GM19099 (cell line): ENCODE data around the gene ITPR2.
A peak's percentile ranks its signal among the peaks of the same experiment; 100 is the strongest.

ENCODE experiments used
- POLR2A ChIP-seq: IDR thresholded peaks from 3 replicates; pipeline ENCODE4 v1.6.1; 2011; ENCODE audit warnings: low read depth; ENCODE audit not compliant: insufficient read length; ENCODE audit errors: extremely low read depth

The ITPR2 gene

DNA sequence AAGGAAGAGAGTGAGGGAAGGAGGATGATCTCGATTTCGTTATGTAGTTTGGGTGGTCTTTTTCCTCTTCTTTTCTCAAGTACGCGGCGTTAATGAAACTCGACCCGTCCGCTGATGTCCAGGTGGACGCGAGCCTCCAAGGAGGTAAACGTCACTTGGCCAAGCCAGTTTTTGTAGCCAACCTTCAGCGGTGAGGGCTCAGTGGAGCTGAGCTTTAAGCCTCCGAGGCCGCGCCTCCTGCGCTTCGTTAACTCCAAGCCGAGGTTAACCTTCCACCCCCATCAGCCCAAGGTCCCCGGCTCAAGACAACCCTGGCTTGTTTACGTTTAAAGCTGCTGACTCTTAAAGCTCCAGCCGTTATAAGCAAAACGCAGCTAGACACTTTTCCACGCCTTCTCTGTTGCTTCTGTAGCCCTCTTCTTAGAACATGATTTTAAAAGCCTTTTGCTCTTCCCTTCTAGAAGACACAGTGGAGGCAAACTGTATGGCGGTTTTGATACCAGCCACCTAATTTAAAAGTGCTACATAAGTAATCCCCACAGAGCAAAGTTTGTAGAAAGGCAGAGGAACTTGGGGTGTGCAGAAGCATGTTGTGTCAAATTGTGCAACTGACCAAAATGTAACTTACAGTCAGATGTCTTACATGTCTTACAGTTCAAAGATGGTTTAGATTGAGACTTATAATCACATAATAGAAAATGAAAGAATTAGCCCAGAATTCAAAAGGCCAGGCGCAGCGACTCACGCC lies 923 bp upstream of the ITPR2 start:
- no peak for TF ChIP-seq POLR2A

DNA sequence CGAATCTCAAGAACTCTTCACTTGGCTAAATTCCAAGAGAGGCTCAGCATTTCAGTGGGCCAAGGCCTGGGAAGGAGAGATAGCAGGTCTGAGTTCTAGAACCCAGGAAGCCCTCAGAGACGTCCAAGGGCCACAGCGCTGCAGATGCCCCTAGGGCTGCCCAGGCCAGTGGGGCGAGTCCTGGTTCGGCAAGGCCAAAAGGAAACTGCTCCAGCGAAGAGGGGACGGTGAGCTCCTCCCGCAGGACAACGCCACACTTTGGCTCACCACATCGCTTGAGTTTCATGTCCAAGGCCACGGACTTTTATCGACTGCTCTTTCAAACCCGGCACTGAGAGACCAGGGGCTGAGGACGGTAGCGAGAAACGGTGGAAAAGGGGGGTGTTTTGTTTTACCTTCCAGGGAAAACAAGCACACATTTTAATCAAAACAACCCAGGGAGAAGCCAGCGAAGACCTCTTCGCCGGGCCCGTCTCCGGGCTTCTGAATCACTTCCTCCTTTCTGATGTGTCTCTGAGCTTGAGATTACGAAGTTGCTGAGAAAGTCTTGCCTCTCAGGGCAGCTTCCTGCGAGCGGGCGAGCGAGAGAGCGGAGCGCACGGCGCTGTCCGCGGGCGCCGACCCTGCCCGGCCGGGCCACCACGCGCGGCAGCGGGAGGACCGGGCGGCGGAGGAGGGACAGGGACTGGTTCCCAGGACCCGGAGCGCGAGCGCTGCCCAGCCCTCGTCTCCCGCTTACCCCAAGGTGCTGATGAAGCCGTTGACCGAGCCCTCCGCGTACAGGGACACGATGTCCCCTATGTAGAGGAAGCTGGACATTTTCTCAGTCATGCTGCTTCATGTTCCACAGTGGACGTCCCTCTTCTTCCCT lies 808 bp downstream of the ITPR2 start:
- TF ChIP-seq POLR2A = peak; percentile 83

DNA sequence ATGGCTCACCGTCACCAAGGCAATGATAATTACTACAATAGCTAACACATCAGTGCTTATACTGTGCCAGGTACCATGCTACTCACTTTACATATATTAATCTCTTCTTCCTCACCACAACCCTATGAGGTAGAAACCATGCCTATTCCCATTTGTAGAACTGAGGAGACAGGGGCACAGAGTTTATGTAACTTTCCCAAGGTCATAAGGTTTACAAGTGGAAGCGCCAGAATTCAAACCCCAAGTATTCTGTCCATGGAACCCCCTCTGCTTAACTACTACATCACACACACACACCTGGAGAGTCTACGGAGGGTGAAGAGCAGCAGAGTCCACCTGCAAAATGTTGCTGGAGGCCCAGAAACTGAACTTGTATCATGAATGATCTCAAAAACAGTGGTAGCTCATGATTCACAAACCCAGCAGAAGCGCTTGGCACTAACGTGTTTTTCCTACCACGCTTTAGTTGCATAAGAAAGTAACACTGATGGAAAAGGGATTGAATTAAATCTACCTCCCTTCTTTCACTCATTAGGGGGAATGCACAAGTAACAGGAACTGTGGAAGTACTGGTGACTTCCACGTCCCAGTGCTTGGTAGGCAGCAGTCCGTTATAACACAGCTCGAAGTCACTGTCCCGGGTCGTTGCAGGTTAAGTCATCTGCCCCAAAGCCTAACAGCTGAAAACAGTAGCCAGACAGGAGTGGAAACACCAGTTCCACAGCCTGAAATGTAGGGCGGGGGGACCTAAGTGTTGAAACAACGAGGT lies 2.0 kb downstream of the ITPR2 start:
- TF ChIP-seq POLR2A = no peak

DNA sequence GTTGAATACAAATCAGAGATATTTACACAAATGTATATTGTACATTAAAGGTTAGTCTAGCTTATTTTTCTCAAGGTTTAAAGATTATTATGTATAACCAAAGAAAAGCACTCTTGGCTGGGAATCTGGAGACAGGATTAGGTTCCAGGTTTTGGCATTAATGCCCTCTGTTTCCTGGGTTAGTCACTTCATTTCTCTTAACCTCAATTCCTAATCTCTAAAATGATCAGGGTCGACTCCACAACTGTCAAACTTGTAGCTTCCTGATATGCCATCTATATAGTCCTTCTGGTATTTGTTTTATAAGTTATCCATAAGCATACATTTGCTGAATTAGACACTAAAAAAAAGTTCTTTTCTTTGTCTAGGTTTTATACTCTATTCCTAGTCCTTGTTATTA lies 2.6 kb downstream of the ITPR2 start:
- TF ChIP-seq POLR2A = no peak

DNA sequence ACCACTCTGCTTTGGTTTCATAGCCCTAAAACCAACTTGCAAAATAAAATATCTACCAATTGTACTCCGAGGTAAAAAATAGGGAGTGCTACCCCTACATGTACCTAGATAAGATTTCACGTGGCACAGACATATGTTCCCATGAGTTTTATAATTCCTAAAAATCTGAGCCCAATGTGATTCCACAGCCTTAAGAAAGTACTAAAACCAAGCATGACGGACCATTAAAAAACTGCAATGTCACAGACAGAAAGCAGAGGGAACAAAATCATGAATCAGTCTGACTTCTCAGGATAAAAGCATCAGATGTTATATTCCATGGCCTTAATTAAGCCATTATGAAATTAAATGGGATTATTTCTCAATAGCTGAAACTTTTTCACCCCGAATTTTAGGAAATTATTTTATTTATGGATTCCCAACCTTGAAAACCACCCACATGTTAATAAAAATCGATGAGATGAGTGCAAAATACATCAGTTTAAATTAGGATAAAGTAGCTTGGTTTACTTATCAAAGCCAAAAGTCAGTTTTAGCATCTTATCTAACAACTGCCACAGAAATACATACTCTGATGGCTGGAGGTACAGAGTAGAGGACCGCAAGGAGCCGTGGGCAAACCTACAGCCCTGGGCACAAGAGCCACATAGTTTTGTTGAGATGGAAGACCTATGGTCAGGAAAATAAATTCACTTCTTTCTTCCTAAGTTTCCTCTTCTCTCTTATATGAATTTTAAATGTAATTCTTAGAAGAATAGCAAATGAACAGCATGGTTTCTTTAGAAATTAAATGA lies 4.5 kb downstream of the ITPR2 start:
- no peak for TF ChIP-seq POLR2A

DNA sequence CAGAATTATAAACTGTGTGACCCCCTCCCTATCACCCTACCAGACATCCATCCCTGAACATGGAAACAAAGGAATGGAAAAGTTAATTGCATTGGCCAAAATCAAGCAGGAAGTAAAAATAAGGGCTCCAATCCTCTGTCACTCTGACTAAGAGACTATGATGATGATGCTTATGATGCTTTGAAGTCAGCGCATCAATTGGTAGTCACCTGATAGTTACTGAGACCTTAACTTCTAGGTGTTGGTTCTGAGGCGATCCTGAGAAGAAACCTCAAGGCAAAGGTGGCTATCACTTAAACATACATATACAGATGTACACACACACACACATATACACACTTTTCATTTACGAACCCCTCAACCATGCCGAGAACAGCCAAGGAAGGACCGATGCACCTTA lies 6.6 kb downstream of the ITPR2 start:
- no peak for TF ChIP-seq POLR2A

DNA sequence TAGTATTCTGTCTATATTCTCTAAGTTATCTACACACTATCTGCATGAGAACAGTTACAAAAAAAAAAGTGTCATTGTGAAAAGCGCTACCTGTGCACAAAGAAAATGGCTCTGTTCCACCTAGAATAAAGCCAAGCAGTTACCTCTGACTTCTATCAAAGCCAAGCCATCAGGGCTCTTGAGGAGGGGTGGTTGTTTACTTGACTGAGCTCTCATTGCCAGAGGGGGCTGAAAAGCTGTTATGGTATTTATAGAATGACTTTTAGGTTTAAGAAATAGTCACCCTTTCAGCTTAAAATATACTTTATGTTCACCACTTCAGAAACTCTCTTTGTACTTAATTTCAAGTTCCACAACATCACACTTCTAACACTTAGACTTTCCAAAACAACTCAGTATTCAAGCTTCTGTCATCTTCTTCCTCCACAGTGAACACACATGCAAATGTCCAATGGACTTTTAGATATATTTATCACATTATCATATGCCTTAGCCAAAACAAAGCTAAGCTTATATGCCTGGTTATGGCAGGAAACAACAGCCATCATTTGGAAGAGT lies 7.5 kb downstream of the ITPR2 start:
- no peak for TF ChIP-seq POLR2A

DNA sequence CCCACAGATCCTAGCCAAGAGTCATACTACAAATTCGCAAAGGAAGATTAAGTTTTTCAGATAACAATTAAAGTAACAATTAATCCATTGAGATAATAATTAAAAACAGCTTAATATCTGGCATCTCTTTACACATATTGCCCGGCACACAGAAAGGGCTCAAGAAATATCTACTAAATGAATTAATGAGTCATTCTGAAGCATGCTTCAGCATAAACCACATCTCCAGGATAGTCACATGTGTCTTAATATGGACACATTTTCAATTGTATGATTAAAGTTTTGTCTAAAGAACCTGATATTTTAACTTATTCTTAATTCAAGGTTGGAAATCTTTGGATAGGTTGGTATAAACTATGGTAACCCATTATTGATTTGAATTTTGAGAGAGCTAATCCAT lies 9.6 kb downstream of the ITPR2 start:
- TF ChIP-seq POLR2A = no peak

DNA sequence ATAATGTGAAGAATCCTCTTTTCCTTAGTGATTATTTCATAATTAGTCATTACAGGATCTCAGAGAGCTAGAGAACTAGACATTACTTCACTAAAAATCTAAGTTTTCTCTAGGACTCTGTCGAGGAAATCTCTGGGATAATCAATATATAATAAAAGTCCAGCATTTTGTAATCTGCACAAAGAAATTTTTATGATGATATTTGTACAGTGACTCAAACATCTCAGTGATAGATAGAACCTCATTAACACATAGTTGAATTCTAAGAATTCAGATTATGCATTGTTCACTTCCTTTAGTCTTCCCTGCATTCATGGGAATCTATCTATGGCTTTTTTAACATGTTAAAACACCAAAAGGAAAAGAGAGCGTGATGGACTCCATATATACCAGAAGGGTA lies 11.0 kb downstream of the ITPR2 start:
- TF ChIP-seq POLR2A = no peak

DNA sequence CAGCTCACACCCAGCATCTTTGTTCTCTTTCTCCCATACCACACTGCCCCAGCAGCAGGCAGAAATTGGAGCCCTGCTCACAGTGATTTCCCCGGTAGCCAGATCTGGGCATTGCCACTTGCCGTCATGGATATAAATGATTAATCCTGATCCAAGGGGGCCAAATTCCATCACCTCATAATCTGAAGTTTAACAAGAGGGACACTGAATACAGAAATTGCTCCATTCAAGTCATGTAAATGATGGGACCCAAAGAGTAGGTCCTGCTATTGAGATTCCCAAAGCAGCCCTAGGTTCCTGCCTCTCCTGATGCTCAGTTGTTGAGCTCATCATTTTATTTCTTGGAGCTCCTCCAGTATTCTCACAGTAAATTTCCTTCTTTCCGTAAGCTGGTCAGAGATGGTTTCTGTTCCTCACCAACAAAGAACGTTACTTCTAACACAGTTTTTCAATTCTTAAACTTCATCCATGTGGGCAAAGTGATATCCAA lies 11.7 kb downstream of the ITPR2 start:
- TF ChIP-seq POLR2A = no peak

DNA sequence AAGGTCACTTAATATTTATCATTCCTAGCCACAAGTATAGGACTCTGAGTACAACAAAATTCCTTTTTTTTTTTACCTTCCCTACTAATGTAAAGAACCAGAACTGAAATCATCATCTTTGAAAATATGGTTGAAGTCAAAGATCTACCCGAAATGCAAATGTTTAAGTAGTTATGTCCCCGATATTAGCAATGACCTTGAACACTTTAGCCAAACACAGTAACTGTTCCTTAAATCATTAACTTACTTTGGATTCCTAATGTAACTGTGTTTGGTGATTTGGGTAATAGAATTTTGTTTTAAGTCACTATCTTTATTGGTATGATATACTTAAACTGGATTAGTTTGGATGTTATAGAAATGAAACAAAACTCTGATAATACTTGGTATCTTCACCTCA lies 14.4 kb downstream of the ITPR2 start:
- TF ChIP-seq POLR2A = no peak

DNA sequence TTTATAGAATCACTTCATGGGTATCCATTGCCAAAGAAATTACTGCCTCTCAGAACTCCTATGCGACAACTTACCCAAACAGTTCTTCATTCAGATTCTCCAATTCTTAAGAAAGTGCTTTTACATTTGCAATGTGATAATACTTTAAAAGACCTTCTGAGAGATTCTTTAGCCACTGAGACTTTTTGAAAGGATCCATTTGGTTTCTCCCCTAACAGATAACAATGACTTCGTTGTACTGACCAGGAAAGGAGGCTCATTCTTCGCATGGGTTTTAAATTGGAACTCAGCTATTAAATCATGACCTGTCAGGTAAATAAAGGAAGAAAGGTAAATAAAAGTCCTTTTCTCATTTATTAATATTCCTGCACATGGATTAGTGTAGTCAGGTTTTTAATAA lies 14.8 kb downstream of the ITPR2 start:
- no peak for TF ChIP-seq POLR2A

DNA sequence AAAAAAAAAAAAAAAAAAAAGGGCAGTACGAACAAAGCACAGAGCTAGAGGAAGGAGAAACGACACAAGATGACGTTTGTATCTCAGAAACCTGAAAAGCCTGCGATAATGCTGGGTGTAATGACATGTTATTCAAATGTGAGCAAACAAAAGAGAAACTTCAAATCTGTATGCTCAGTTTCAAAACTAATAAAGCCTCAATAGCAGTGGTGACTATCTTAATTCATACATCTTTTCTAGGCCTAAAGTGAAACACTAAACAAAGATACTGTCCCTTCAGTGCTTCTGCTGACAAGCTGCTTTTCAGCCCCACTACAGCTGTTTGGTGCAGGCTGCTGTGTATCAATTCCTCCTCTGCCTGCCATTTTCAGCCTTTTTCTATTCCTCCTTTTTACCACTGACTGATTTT lies 15.8 kb downstream of the ITPR2 start:
- no peak for TF ChIP-seq POLR2A

DNA sequence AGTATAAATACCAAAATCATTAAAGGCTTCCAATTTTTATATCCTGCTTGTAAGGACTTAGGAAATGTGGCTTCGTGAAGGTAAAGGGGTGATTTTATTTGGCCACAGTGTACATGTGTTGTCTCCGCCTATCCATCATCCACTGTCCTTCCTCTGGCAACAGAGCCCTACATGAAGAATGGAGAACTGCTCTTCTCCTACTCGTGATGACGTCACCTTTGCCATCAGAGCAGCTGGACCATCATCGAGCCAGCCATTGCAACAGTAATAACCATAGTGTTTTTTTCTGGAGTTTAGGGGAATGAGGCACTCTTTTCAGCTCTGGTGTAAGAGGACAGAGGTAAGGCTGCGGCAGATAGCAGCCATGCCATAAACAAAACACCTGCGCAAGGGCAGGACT lies 19.2 kb downstream of the ITPR2 start:
- no peak for TF ChIP-seq POLR2A
